ENCODE results near the gene MTCH1. TPM values are rescaled to one million over a fixed set of nuclear protein-coding genes. Genes with fewer than 3 reads are reported as not detected.

Gene MTCH1
- total RNA-seq, 1 experiment from 2014 or later, result 84.4 TPM

- Histone ChIP-seq H3K4me2 (ENCODE audit: low read depth, low read length, poor library complexity, severe bottlenecking) (no peak overlapping the region), H3K9ac (ENCODE audit: low read length) (no peak overlapping the region), H3K9me3 (ENCODE audit: low read length) (no peaks in the 10 kb centered on the region), H2AFZ (ENCODE audit: low read length) (no peak overlapping the region), H3K27ac (ENCODE audit: low read length) (no peak overlapping the region), H4K20me1 (ENCODE audit: insufficient read depth, low read depth, low read length) (peaks cover 4% of the 10 kb centered on the region; the same call in 1 of the 2 replicates), H3K4me1 (ENCODE audit: low read length) (no peaks in the 10 kb centered on the region), H3K27me3 (ENCODE audit: low read length) (no peaks in the 10 kb centered on the region), H3K9me2 (replicated peaks; ENCODE audit: insufficient read depth, low read length) (no peaks in the 10 kb centered on the region), H3K36me3 (ENCODE audit: insufficient read depth, low read length) (peaks cover 70% of the 10 kb centered on the region), H3K79me2 (ENCODE audit: low read length) (no peaks in the 10 kb centered on the region), H3K4me3 (ENCODE audit: low read length) (no peak overlapping the region)
- DNase-seq, result no peak
These were observed 13.9 kb downstream of the MTCH1 start for GRCh38 chr6:36971921-36972673.

GRCh38 chr6:36970892-36971842 is 14.8 kb downstream of the MTCH1 start:
- H3K9ac ChIP-seq (ENCODE audit: low read length), result no peak overlapping the region
- no peaks in the 10 kb centered on the region for H3K27me3 ChIP-seq (ENCODE audit: low read length)
- H3K36me3 ChIP-seq (ENCODE audit: insufficient read depth, low read length), result peaks cover 60% of the 10 kb centered on the region
- no peak overlapping the region for H3K4me2 ChIP-seq (ENCODE audit: low read depth, low read length, poor library complexity, severe bottlenecking)
- H3K9me2 ChIP-seq (replicated peaks; ENCODE audit: insufficient read depth, low read length), result no peaks in the 10 kb centered on the region
- no peak for DNase-seq
- no peak overlapping the region for H3K4me3 ChIP-seq (ENCODE audit: low read length)
- H3K79me2 ChIP-seq (ENCODE audit: low read length), result no peaks in the 10 kb centered on the region
- H3K9me3 ChIP-seq (ENCODE audit: low read length), result no peaks in the 10 kb centered on the region
- H2AFZ ChIP-seq (ENCODE audit: low read length), result no peak overlapping the region
- H4K20me1 ChIP-seq (ENCODE audit: insufficient read depth, low read depth, low read length), result no peaks in the 10 kb centered on the region
- no peaks in the 10 kb centered on the region for H3K4me1 ChIP-seq (ENCODE audit: low read length)
- no peak overlapping the region for H3K27ac ChIP-seq (ENCODE audit: low read length)

- no peaks in the 10 kb centered on the region for H3K79me2 ChIP-seq (ENCODE audit: low read length)
- no peak for DNase-seq
- H3K27ac ChIP-seq (ENCODE audit: low read length), result no peak overlapping the region
- H4K20me1 ChIP-seq (ENCODE audit: insufficient read depth, low read depth, low read length), result no peaks in the 10 kb centered on the region
- H3K27me3 ChIP-seq (ENCODE audit: low read length), result no peaks in the 10 kb centered on the region
- H3K4me1 ChIP-seq (ENCODE audit: low read length), result no peaks in the 10 kb centered on the region
- H2AFZ ChIP-seq (ENCODE audit: low read length), result no peak overlapping the region
- no peaks in the 10 kb centered on the region for H3K9me3 ChIP-seq (ENCODE audit: low read length)
- H3K36me3 ChIP-seq (ENCODE audit: insufficient read depth, low read length), result peaks cover 57% of the 10 kb centered on the region
- no peak overlapping the region for H3K4me2 ChIP-seq (ENCODE audit: low read depth, low read length, poor library complexity, severe bottlenecking)
- H3K9ac ChIP-seq (ENCODE audit: low read length), result no peak overlapping the region
- H3K9me2 ChIP-seq (replicated peaks; ENCODE audit: insufficient read depth, low read length), result no peaks in the 10 kb centered on the region
- no peak overlapping the region for H3K4me3 ChIP-seq (ENCODE audit: low read length)
These were observed 15.8 kb downstream of the MTCH1 start for GRCh38 chr6:36969988-36970891.

- H3K4me1 ChIP-seq (ENCODE audit: low read length), result peaks cover 1% of the 10 kb centered on the region
These were observed 16.7 kb downstream of the MTCH1 start for GRCh38 chr6:36969240-36969691.

GRCh38 chr6:36968266-36968977 is 17.6 kb downstream of the MTCH1 start:
- Histone ChIP-seq H3K9me3 (ENCODE audit: low read length) (no peaks in the 10 kb centered on the region), H3K79me2 (ENCODE audit: low read length) (no peaks in the 10 kb centered on the region), H3K9me2 (replicated peaks; ENCODE audit: insufficient read depth, low read length) (no peaks in the 10 kb centered on the region), H4K20me1 (ENCODE audit: insufficient read depth, low read depth, low read length) (no peaks in the 10 kb centered on the region), H3K36me3 (ENCODE audit: insufficient read depth, low read length) (peaks cover 43% of the 10 kb centered on the region), H3K4me2 (ENCODE audit: low read depth, low read length, poor library complexity, severe bottlenecking) (no peak overlapping the region), H3K27me3 (ENCODE audit: low read length) (no peaks in the 10 kb centered on the region), H3K27ac (ENCODE audit: low read length) (no peak overlapping the region), H3K4me1 (ENCODE audit: low read length) (peaks cover 10% of the 10 kb centered on the region), H3K9ac (ENCODE audit: low read length) (no peak overlapping the region), H2AFZ (ENCODE audit: low read length) (no peak overlapping the region), H3K4me3 (ENCODE audit: low read length) (no peak overlapping the region)
- no peak for DNase-seq

More at GRCh38 chr6:36969240-36969691, 16.7 kb downstream of the MTCH1 start:
- Histone ChIP-seq H3K4me3 (ENCODE audit: low read length) (no peak overlapping the region), H2AFZ (ENCODE audit: low read length) (no peak overlapping the region), H3K36me3 (ENCODE audit: insufficient read depth, low read length) (peaks cover 51% of the 10 kb centered on the region), H3K27ac (ENCODE audit: low read length) (no peak overlapping the region), H3K9me3 (ENCODE audit: low read length) (no peaks in the 10 kb centered on the region), H3K27me3 (ENCODE audit: low read length) (no peaks in the 10 kb centered on the region), H3K4me2 (ENCODE audit: low read depth, low read length, poor library complexity, severe bottlenecking) (no peak overlapping the region), H3K9ac (ENCODE audit: low read length) (no peak overlapping the region), H3K79me2 (ENCODE audit: low read length) (no peaks in the 10 kb centered on the region), H3K9me2 (replicated peaks; ENCODE audit: insufficient read depth, low read length) (no peaks in the 10 kb centered on the region), H4K20me1 (ENCODE audit: insufficient read depth, low read depth, low read length) (no peaks in the 10 kb centered on the region)
- DNase-seq, result no peak

GRCh38 chr6:36967757-36968156 is 18.2 kb downstream of the MTCH1 start:
- Histone ChIP-seq H3K36me3 (ENCODE audit: insufficient read depth, low read length) (peaks cover 38% of the 10 kb centered on the region), H3K79me2 (ENCODE audit: low read length) (no peaks in the 10 kb centered on the region), H4K20me1 (ENCODE audit: insufficient read depth, low read depth, low read length) (no peaks in the 10 kb centered on the region), H3K4me2 (ENCODE audit: low read depth, low read length, poor library complexity, severe bottlenecking) (no peak overlapping the region), H3K27ac (ENCODE audit: low read length) (no peak overlapping the region), H3K9me2 (replicated peaks; ENCODE audit: insufficient read depth, low read length) (no peaks in the 10 kb centered on the region), H3K4me3 (ENCODE audit: low read length) (no peak overlapping the region), H3K4me1 (ENCODE audit: low read length) (peaks cover 16% of the 10 kb centered on the region), H3K27me3 (ENCODE audit: low read length) (no peaks in the 10 kb centered on the region), H3K9me3 (ENCODE audit: low read length) (no peaks in the 10 kb centered on the region), H2AFZ (ENCODE audit: low read length) (no peak overlapping the region), H3K9ac (ENCODE audit: low read length) (no peak overlapping the region)
- no peak for DNase-seq

- peaks cover 17% of the 10 kb centered on the region for H3K4me1 ChIP-seq (ENCODE audit: low read length)
- no peaks in the 10 kb centered on the region for H3K79me2 ChIP-seq (ENCODE audit: low read length)
- no peaks in the 10 kb centered on the region for H4K20me1 ChIP-seq (ENCODE audit: insufficient read depth, low read depth, low read length)
- H2AFZ ChIP-seq (ENCODE audit: low read length), result no peak overlapping the region
- no peak for DNase-seq
- no peak overlapping the region for H3K9ac ChIP-seq (ENCODE audit: low read length)
- H3K9me2 ChIP-seq (replicated peaks; ENCODE audit: insufficient read depth, low read length), result no peaks in the 10 kb centered on the region
- H3K36me3 ChIP-seq (ENCODE audit: insufficient read depth, low read length), result peaks cover 35% of the 10 kb centered on the region; the same call in 1 of the 2 replicates
- H3K27me3 ChIP-seq (ENCODE audit: low read length), result no peaks in the 10 kb centered on the region
- H3K27ac ChIP-seq (ENCODE audit: low read length), result no peak overlapping the region
- no peaks in the 10 kb centered on the region for H3K9me3 ChIP-seq (ENCODE audit: low read length)
- no peak overlapping the region for H3K4me3 ChIP-seq (ENCODE audit: low read length)
- no peak overlapping the region for H3K4me2 ChIP-seq (ENCODE audit: low read depth, low read length, poor library complexity, severe bottlenecking)
These were observed 18.7 kb downstream of the MTCH1 start for GRCh38 chr6:36967301-36967700.

Measured in Karpas-422 (cell line).